Activated CD4-positive, alpha-beta T cell treated with anti-CD3 and anti-CD28 coated beads for 4 hours (primary cell): ENCODE data around the gene ARID2.

Experiments
- DNase-seq, 2 donors: peaks; one replicate each; pipeline ENCODE4 v3.0.0-alpha.2; 2020

Gene ARID2, protein sequence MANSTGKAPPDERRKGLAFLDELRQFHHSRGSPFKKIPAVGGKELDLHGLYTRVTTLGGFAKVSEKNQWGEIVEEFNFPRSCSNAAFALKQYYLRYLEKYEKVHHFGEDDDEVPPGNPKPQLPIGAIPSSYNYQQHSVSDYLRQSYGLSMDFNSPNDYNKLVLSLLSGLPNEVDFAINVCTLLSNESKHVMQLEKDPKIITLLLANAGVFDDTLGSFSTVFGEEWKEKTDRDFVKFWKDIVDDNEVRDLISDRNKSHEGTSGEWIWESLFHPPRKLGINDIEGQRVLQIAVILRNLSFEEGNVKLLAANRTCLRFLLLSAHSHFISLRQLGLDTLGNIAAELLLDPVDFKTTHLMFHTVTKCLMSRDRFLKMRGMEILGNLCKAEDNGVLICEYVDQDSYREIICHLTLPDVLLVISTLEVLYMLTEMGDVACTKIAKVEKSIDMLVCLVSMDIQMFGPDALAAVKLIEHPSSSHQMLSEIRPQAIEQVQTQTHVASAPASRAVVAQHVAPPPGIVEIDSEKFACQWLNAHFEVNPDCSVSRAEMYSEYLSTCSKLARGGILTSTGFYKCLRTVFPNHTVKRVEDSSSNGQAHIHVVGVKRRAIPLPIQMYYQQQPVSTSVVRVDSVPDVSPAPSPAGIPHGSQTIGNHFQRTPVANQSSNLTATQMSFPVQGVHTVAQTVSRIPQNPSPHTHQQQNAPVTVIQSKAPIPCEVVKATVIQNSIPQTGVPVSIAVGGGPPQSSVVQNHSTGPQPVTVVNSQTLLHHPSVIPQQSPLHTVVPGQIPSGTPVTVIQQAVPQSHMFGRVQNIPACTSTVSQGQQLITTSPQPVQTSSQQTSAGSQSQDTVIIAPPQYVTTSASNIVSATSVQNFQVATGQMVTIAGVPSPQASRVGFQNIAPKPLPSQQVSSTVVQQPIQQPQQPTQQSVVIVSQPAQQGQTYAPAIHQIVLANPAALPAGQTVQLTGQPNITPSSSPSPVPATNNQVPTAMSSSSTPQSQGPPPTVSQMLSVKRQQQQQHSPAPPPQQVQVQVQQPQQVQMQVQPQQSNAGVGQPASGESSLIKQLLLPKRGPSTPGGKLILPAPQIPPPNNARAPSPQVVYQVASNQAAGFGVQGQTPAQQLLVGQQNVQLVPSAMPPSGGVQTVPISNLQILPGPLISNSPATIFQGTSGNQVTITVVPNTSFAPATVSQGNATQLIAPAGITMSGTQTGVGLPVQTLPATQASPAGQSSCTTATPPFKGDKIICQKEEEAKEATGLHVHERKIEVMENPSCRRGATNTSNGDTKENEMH (N-terminal part only)

GRCh38 chr12:45729233-45730083, at the start of gene ARID2:
Gene ARID2 (plus strand): TSS chr12:45729706. CDS start chr12:45729837, 131 bp downstream.
- peak; percentile 57 for DNase-seq

DNA sequence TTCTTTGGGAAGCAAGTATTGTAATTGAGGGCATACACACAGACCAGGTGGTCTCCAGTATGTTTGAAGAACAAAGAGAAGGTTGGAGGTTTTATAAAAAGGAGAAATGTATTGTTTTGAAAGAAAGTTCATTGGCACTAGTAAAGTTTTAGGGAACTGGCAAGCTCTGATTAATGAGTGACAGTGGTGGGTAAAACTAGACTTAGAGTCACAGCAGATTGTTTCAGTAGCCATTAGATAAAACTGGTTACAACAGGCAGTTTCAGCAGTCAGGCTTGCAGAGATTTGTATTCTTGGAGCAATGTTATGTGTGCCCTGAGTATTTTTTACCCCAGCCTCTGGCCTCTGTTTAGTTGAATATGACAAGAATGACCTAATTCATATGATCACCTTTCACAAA, 49.1 kb upstream of the ARID2 start:
- DNase-seq: no peak

DNA sequence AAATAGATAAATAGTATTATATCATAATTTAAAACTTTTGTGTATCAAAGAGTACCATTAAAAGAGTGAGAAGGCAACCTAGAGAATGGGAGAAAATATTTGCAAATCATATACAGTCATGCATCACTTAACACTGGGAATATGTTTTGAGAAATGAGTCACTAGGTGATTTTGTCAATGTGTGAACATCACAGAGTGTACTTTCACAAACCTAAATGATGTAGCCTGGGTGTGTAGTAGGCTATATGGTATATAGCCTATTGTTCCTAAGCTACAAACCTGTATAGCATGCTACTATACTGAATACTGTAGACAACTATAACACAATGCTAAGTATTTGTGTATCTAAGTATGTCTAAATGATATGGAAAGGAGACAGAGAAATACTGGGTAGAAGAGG, 48.0 kb upstream of the ARID2 start:
- DNase-seq: no peak

- DNase-seq: no peak
These were observed 43.8 kb upstream of the ARID2 start for GRCh38 chr12:45685680-45686079.

DNA sequence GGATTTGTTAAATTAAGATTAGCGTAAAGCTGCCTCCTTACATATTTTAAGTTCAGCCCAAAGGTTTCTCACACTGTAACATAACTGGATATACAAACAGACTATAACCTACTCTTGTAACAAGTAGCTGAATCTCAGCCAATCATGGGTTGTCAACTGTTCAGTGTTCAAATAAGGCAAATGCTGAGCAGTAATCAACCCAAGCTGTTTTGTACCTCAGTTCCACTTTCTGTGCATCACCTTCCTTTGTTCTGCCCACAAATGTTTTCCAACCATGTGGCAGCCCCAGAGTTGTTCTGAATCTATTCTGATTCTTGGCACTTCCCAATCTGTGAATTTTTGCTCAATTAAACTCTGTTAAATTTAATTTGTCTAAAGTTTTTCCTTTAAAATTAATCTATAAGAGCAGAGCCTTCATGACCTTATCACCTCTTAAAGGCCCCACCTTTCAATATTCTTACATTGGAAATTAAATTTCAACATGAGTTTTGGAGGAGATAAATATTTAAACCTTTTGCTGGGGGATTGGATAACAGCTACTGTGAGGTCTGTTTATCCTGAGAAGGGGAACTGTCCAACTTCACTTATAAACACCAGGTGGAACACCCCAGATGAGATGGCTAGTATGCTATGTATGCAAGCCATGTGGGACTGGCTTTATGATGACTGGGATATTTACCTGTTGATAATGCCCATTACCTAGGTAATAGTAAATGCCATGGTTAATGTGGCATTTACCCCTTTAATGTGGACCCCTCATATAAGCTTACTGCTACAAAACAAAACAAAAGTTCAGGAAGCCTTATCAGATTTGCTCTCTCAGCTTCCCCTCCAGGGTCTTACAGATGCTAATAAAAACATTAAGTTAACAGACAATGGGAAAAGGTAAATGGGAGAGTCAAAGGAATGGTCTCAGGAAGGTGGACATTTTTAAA, 42.2 kb upstream of the ARID2 start:
- DNase-seq: no peak

DNA sequence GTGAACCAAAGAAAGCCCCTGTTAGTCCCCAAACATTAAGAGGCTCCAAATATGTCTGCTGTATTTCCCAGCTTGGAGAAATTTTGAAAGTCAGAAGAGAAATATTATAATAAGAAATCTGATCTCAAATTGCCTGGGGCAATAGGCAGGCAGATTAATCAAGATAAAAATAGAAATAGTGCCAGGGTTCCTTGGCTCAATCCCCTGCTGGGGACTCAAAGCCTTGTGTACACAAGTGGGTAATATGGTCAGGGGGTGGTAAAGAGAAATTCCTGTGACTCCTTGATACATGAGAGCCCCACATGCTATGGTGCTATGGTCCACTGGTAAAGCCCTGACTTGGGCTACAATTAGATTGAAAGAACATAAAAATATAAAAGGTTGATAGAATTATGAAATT, 41.3 kb upstream of the ARID2 start:
- no peak for DNase-seq

DNA sequence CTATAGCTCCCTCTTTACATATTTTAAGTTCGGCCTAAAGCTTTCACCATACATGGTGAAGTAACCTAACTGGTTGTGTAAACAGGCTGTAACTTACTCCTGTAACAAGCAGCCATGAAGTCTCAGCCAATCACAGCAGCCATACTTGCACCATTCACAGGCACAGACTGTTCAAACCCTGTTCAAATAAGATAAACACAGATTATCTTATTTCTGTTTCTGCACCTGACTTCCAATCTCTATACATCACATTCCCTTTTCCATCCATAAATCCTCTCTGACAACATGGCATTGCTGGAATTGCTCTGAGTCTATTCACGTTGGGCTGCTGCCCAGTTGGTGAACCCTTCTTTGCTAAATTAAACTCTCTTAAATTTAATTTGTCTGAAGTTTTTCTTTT, 34.5 kb upstream of the ARID2 start:
- DNase-seq: no peak

DNA sequence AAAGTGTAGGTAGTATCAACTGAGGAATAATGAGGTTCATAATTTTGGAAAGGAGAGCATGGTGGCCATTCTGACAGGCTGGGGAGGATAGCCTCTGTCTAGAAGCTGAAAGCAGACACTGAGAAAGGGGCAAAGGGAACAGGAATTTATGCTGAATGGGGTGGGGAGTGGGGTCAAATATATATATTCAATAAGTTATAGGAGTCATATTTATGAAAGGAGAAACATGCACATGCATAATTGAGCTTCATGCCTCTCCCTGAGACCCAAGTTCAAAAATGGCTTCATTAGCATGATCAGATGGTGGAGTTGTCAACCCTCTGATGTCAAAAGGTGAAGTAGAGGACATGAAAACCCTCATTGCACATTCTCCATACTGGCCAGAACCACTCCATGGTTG, 33.9 kb upstream of the ARID2 start:
- DNase-seq: no peak

- no peak for DNase-seq
These were observed 33.5 kb upstream of the ARID2 start for GRCh38 chr12:45696049-45696448.

GRCh38 chr12:45697371-45697770, 32.1 kb upstream of the ARID2 start:
- no peak for DNase-seq

- no peak for DNase-seq
These were observed 28.2 kb upstream of the ARID2 start for GRCh38 chr12:45701296-45701695.

GRCh38 chr12:45703942-45704341, 25.6 kb upstream of the ARID2 start:
- DNase-seq: no peak

DNA sequence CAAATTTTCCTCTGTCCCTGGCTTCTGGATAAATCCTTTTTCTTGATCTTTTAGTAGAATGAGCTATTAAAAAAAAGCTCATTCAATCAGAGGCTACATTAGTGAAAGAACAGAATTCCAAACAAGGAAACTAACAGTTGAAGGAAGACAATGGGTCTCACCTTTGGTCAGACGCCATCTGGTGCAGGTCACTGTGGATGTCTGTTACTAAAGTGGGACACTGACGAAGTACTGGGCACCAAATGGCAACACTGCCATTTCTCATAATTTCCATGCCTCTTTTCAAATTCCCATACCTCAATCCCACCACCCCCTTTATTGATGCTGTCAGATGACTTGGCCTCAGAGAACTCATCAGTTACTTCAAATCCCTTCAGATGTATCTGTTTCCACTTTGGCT, 24.5 kb upstream of the ARID2 start:
- no peak for DNase-seq

- no peak for DNase-seq
These were observed 24.1 kb upstream of the ARID2 start for GRCh38 chr12:45705404-45705803.

DNA sequence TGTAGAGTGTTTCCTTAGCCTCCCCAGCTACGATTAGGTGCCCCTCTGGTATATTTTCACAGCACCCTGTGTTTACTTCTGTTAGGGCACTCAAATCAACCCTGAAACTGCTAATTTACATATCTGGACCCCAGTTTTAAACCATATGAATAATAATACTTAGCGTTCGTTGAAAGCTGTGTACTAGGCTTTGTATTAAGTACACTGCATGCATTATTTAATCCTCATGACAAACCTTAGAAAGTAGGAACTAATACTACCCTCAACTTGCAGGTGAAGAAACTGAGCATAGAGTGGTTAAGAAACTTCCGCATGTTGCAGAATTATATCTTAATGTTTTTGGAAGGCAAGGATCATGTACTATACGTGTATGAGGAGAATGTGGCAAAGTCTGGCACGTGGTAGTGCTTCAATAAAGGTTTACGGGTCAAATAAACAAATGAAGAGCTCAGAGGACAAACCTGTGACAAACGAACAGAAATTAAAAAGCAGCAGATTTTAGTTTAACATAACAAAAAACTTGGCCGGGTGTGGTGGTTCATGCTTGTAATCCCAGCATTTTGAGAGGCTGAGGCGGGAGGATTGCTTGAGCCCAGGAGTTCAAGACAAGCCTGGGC, 22.2 kb upstream of the ARID2 start:
- no peak for DNase-seq

DNA sequence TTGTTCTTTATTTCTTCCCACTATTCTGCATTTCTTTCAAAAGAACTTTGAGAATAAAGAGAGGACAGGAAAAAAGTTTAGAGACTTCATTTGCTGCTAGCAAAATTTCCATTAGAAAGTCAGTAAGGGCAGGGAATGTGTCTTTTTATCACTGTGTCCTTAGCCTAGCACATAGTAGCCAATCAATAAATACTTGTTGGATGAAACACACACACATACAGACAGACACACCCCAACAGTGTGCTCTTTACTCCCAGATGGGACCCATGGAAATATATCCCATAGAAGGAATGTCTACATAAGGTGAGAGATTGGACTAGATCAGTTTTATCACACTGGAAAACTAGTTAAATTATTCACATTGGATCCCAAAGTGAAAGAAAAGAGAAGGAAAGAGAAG, 21.1 kb upstream of the ARID2 start:
- no peak for DNase-seq

DNA sequence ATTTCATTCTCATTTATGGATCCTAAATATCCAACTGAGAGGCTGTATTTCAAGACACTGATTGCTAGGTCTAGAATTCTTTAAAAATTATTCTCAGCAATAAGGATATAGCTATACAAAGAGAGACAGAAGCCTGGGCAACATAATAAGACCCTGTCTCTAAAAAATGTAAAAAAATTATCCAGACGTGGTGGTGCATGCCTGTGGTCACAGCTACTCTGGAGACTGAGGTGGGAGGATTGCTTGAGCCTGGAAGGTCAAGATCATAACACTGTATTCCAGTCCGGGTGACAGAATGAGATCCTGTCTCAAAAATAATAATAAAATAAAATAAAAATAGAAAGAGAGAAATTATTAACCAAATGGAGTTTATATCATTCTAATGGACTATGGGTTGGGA, 20.6 kb upstream of the ARID2 start:
- no peak for DNase-seq

DNA sequence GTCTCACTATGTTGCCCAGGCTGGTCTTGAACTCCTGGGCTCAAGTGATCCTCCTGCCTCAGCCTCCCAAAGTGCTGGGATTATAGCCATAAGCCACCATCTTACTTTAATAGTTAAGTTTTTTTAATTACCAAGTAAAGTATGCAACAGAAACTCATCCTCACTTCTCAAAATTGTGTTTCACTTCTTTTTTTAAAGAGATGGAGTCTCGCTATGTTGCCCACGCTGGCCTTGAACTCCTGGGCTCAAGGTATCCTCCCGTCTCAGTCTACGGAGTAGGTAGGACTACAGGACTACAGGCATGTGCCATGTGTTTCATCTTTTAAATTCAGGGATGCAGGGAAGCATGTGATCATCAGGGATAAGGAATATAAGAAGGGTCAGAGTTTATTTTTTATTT, 17.2 kb upstream of the ARID2 start:
- DNase-seq: no peak

DNA sequence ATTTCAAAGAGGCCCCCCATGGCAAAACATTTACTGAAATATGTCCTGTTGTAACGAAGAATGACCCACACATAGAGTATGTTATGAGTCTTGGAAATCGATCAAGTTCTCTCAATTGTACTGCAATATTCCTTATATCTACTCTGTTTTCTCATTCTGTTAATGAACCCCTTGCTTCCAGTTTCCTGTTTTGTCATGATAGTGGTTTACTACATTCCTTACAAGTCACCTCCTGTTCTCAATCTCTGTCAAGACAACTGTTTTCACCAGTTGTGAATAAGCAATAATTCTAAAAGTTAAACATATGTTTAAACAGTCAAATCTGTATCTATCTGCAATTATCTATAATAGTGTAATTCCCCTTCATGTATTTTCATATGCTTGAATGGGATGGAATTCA, 16.4 kb upstream of the ARID2 start:
- DNase-seq: no peak

DNA sequence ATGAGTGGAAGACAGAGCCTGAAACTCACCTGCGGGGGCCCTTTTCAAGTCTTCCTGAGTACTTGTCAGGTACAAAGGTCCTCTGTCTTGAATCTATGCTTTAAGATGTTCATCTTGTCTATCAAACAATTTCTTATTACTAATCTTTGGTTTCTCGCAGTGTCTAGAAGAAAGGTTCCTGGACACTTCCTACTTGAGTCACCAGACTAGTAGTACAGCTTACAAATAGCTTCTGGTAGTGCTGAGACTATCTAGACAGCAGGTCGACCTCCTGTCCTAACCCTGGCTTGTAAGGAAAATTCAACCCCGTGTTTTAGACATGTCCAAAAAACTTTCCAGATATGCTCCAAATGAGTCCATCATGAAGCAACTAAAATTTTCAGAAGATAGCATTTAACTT, 11.2 kb upstream of the ARID2 start:
- DNase-seq: no peak

GRCh38 chr12:45720069-45720468, 9.4 kb upstream of the ARID2 start:
- DNase-seq: no peak
